ENCODE results near the gene SERPINE3.

SERPINE3 gene

DNA sequence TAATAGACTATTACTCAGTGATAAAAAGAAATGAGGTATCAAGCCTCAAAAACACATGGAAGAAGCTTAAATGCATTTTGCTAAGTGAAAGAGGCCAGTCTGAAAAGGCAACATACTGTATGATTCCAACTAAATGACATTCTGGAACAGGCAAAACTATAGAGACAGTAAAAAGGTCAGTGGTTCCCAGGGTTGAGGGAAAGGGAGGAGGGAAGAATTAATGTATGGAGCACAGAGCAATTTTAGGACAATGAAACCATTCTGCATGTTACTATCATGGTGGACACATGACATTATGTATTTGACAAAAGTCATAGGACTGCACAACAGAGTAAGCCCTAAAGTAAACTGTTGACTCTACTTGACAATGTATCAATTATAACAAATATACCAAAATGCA lies 5.7 kb upstream of the SERPINE3 start:
- Histone ChIP-seq H3K36me3 (replicated peaks) (no peaks in the 10 kb centered on the region), H3K27me3 (ENCODE audit: low read depth) (no peaks in the 10 kb centered on the region), H3K4me1 (peaks cover 9% of the 10 kb centered on the region), H3K9me3 (no peaks in the 10 kb centered on the region), H3K4me3 (no peak overlapping the region)
- in situ Hi-C loops (cut with MboI; ENCODE audit: low sequenced_read_pairs) = no loop called here
- no peak for DNase-seq (ENCODE audit: low spot score in 2 of 2)

DNA sequence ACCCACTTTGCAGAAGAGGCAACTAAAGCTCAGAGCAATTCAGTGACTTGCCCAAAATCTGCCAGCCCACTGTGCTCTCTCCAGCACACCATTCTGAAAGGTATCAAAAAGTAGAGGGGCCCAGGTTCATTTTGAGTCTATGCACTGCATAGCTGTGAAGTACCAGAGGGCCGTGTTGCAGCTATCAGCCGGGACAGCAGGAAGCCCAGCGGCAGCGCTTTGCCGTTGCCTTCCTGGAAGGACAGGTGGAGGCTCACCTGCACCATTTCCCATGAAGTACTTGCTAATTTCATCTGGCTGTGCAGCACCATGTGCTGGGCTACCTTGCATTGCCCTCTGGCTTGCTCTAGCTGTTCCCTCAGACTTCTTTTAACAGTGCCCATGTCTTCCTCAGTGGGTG lies 2.7 kb upstream of the SERPINE3 start:
- no peak overlapping the region for H3K4me3 ChIP-seq
- no peaks in the 10 kb centered on the region for H3K27me3 ChIP-seq (ENCODE audit: low read depth)
- in situ Hi-C loops (cut with MboI; ENCODE audit: low sequenced_read_pairs) = no loop called here
- peaks cover 3% of the 10 kb centered on the region; the same call in 1 of the 2 replicates for H3K4me1 ChIP-seq
- H3K36me3 ChIP-seq (replicated peaks) = no peaks in the 10 kb centered on the region
- H3K9me3 ChIP-seq = no peaks in the 10 kb centered on the region
- DNase-seq (ENCODE audit: low spot score in 2 of 2) = no peak

DNA sequence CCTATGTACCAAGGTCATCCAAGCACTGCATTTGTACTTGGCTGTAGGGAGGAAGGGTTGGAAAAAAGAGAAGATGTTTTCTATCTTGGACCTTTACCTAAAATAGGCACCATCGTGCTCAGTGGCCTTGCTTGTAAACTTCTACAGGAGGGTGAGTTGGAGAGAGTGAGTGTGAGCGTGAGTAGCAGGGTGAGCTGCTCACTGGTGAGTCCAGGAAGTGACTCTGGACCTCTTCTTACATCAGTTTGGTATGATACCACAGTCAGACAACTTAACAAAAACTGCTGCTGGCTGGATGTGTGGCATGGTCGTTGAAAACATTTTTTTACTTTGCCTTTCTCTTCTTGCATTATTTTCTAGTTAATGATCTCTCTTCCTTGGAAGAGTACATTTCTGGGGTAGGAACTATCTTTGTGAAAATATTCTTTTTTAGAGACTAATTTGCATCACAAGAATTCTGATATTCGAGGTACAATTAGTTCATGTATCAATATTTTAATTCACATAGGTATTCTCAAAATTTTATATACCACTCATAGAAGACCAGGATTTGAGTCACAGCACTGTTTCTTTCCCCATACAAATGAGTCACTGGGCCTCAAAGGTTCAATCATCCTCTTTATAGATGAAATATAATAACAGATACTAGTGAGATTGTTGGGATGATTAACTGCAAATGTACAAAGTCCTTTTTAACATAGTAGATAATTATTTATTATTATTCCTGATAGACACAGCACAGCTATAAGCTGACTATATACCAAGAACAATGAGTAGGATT lies 651 bp downstream of the SERPINE3 start:
- H3K4me3 ChIP-seq = no peak overlapping the region
- no peaks in the 10 kb centered on the region for H3K36me3 ChIP-seq (replicated peaks)
- DNase-seq (ENCODE audit: low spot score in 2 of 2) = no peak
- no peaks in the 10 kb centered on the region for H3K27me3 ChIP-seq (ENCODE audit: low read depth)
- in situ Hi-C loops (cut with MboI; ENCODE audit: low sequenced_read_pairs) = no loop called here
- no peaks in the 10 kb centered on the region for H3K4me1 ChIP-seq
- no peaks in the 10 kb centered on the region for H3K9me3 ChIP-seq

DNA sequence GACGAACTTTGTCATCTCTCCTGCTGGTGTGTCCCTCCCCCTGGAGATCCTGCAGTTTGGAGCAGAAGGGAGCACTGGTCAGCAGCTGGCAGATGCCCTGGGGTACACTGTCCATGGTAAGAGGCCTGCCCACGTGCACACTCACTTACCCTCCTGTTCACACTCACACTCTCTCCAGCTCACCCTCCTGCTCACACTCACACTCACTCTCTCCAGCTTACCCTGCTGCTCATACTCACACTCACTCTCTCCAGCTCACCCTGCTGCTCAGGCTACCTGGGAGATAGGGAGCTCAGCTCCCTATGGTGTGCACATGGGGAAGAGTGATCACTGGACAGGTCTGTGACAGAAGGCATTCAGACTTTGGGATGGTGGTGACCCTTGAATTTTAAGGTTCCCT lies 1.7 kb downstream of the SERPINE3 start:
- in situ Hi-C loops (cut with MboI; ENCODE audit: low sequenced_read_pairs) = no loop called here

DNA sequence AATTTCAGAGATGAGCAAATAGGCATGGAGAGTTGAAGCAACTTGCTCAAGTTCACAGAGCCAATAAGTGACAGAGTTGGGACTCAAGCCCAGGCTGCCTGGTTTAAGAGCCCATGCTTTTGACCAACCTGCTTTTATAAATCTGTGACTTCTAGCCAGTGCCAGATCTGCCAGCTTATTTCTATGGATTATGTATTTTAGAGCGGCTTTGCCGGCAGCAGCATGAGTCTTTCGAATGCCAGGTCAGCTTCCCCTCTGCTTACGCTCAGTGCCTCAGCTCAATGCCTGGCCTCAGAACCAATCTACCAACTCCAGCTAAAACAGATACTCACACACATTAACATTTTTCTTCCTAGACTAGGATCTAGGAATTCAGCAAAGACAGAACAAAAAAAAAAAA lies 2.3 kb downstream of the SERPINE3 start:
- H3K4me3 ChIP-seq = no peak overlapping the region
- in situ Hi-C loops (cut with MboI; ENCODE audit: low sequenced_read_pairs) = no loop called here

More for the DNA sequence above, 1.7 kb downstream of the SERPINE3 start:
- H3K9me3 ChIP-seq = no peaks in the 10 kb centered on the region
- no peaks in the 10 kb centered on the region for H3K4me1 ChIP-seq
- no peaks in the 10 kb centered on the region for H3K36me3 ChIP-seq (replicated peaks)
- DNase-seq (ENCODE audit: low spot score in 2 of 2) = no peak
- H3K27me3 ChIP-seq (ENCODE audit: low read depth) = no peaks in the 10 kb centered on the region
- no peak overlapping the region for H3K4me3 ChIP-seq

DNA sequence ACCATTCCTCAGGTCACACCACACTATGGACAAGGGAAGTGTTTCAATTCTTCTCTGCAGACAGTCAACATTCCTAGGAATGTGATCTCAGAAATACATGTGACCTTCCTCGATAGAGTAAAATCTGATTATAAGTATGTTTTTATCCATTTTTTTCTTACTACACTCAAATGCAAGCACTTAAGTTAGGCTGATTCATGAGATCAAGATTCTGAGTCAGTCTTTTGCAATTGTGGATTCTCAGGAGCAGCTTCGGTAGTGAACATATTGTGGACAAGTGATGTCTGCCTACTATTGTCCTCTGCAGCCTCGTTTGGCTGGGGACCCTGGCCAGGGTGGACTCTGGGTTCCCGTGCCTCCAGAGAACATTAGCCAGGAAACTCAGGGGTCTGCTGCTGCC lies 3.2 kb downstream of the SERPINE3 start:
- Histone ChIP-seq H3K27me3 (ENCODE audit: low read depth) (no peaks in the 10 kb centered on the region), H3K9me3 (no peaks in the 10 kb centered on the region), H3K36me3 (replicated peaks) (no peaks in the 10 kb centered on the region), H3K4me3 (no peak overlapping the region), H3K4me1 (no peaks in the 10 kb centered on the region)
- in situ Hi-C loops (cut with MboI; ENCODE audit: low sequenced_read_pairs) = no loop called here
- no peak for DNase-seq (ENCODE audit: low spot score in 2 of 2)

More for the DNA sequence above, 2.3 kb downstream of the SERPINE3 start:
- DNase-seq (ENCODE audit: low spot score in 2 of 2) = no peak
- Histone ChIP-seq H3K9me3 (no peaks in the 10 kb centered on the region), H3K27me3 (ENCODE audit: low read depth) (no peaks in the 10 kb centered on the region), H3K36me3 (replicated peaks) (no peaks in the 10 kb centered on the region), H3K4me1 (no peaks in the 10 kb centered on the region)

DNA sequence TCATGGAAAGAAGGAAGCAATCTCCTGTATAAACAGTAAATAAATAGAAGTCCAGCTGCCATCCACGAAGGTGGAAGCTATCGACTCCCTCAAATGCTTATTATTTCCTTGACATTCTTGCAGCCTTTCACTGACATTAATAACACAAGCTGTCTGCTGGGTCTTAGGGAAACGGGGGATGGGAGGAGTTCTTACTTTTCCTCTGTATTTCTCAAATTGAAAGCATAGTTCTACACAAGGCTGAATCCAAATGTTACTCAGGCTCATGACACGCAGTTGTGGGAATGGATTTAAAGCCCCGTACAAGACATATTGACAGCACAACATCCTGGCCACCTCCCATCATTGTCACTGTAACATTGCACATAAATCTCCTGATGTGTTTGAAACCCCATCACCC lies 4.0 kb downstream of the SERPINE3 start:
- H3K4me3 ChIP-seq = no peak overlapping the region
- no peaks in the 10 kb centered on the region for H3K27me3 ChIP-seq (ENCODE audit: low read depth)
- no peaks in the 10 kb centered on the region for H3K36me3 ChIP-seq (replicated peaks)
- no peak for DNase-seq (ENCODE audit: low spot score in 2 of 2)
- no peaks in the 10 kb centered on the region for H3K9me3 ChIP-seq
- in situ Hi-C loops (cut with MboI; ENCODE audit: low sequenced_read_pairs) = no loop called here
- H3K4me1 ChIP-seq = no peaks in the 10 kb centered on the region

DNA sequence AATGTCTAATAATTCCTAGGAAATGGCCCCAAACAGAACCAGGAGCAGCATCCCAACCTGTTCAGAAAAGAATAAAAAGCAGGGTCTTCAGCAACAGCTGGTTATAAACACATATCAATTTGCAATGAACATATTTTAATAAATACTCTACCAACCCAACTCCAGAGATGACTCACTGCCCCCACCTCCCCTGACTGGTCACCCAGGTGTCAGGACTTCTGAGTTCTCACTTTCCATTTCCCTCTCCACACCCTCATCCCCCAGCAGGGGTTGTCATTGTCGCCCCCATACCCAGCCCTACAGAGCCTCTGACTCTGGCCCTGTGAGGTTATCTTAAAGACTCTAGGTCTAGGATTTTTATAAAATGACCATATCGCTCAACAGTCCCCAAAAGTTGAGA lies 6.9 kb downstream of the SERPINE3 start:
- H3K4me1 ChIP-seq = no peaks in the 10 kb centered on the region
- H3K9me3 ChIP-seq = no peaks in the 10 kb centered on the region
- H3K27me3 ChIP-seq (ENCODE audit: low read depth) = no peaks in the 10 kb centered on the region
- DNase-seq (ENCODE audit: low spot score in 2 of 2) = no peak
- H3K36me3 ChIP-seq (replicated peaks) = no peaks in the 10 kb centered on the region
- in situ Hi-C loops (cut with MboI; ENCODE audit: low sequenced_read_pairs) = no loop called here
- H3K4me3 ChIP-seq = no peak overlapping the region

DNA sequence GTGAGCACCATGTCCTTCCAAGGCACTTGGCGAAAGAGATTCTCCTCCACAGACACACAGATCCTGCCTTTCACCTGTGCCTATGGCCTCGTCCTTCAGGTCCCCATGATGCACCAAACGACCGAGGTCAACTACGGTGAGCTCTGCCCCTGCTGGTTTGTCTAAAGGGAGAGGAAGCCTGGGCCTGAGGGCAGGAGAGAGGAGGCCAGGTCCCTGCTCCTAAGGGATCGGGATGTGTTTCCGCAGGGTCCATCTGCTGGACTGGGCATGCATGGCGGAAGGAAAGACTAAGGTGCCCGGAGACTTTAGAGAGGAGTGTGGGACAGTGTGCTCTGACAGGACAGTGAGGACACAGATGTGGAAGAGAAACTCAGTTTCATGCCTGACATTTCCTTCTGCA lies 7.6 kb downstream of the SERPINE3 start:
- no peak for DNase-seq (ENCODE audit: low spot score in 2 of 2)
- in situ Hi-C loops (cut with MboI; ENCODE audit: low sequenced_read_pairs) = no loop called here
- no peak overlapping the region for H3K4me3 ChIP-seq
- no peaks in the 10 kb centered on the region for H3K4me1 ChIP-seq
- H3K27me3 ChIP-seq (ENCODE audit: low read depth) = no peaks in the 10 kb centered on the region
- H3K36me3 ChIP-seq (replicated peaks) = no peaks in the 10 kb centered on the region
- H3K9me3 ChIP-seq = no peaks in the 10 kb centered on the region

DNA sequence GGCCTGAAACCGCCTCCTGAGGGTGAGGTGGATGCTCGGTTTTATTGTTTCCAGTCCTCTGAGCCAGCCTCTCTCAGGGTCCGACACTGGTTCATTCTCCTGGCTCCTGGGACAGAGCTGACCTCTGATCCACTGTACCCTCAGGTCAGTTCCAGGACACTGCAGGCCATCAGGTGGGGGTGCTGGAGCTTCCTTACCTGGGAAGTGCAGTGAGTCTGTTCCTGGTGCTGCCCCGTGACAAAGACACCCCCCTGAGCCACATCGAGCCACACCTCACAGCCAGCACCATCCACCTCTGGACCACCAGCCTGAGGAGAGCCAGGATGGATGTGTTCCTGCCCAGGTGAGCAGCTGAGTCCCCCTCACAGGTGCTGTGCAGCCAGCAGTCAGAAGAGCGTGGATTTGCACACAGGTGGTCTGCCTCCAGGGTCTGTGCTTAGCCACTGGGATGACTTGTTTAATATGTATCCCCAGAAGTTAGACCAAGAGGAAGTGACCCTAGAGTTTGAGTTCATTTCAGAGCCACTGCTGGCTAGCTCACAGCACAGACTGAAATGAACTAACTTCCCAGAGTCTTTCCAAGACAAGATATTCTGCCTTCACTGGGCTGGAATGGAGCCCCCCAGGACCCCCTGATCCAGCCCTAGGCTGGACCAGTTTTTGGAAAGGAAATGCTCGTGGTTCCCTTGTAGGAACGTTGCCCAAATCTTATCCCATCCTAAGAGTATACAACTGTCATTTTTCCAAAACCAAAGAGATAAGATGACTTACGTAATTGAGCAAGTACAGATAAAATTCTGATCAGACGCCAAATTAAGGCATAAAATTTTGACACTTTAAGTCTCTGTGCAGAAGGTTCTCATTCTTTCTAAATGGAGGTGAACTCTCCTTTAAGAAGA lies 8.8 kb downstream of the SERPINE3 start:
- H3K4me1 ChIP-seq = peaks cover 6% of the 10 kb centered on the region
- H3K36me3 ChIP-seq (replicated peaks) = no peaks in the 10 kb centered on the region
- H3K4me3 ChIP-seq = no peak overlapping the region
- in situ Hi-C loops (cut with MboI; ENCODE audit: low sequenced_read_pairs) = no loop called here
- no peaks in the 10 kb centered on the region for H3K9me3 ChIP-seq
- DNase-seq (ENCODE audit: low spot score in 2 of 2) = no peak
- H3K27me3 ChIP-seq (ENCODE audit: low read depth) = no peaks in the 10 kb centered on the region

DNA sequence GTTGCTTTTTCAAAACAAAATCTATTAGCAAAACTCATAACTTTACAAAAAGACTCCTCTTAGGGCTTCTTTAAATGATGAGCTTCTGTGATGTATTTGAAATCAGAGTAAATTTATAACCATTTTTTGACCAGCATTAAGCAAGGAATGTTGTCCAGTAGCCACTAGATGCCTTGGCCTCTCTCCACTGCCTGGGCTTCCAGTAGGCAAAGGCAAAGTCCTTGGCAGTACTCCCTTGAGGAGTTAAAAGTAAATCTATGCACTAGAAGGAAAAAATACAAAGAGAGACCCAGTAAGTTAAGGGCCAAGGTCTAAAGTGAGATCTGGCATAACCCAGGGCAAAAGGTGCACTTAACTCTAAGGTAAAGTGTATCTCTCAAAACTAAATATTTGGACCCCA lies 9.5 kb downstream of the SERPINE3 start:
- Histone ChIP-seq H3K4me1 (peaks cover 10% of the 10 kb centered on the region), H3K36me3 (replicated peaks) (no peaks in the 10 kb centered on the region), H3K4me3 (no peak overlapping the region), H3K27me3 (ENCODE audit: low read depth) (no peaks in the 10 kb centered on the region), H3K9me3 (no peaks in the 10 kb centered on the region)
- DNase-seq (ENCODE audit: low spot score in 2 of 2) = no peak
- in situ Hi-C loops (cut with MboI; ENCODE audit: low sequenced_read_pairs) = no loop called here

DNA sequence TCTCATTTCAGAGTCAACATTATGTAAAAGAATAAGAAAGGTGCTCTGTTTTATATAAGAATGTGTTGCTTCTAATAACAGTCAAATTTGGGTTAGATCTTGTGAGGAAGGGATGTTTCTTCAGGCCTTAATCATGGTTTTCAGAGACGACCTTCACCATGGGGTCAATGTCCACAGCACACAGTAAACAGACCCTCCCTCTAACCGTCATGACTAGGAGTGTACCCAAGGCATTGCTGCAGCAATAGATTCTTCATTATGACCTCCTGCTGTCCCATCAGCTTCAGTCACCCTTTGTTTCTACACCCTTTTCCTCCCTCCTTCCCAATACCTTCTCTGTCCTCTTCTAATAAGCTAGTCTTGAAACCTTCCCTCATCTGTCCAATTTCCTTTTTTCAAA lies 15.7 kb downstream of the SERPINE3 start:
- H3K4me1 ChIP-seq = peaks cover 13% of the 10 kb centered on the region
- no peaks in the 10 kb centered on the region for H3K9me3 ChIP-seq
- DNase-seq (ENCODE audit: low spot score in 2 of 2) = no peak
- H3K36me3 ChIP-seq (replicated peaks) = no peaks in the 10 kb centered on the region
- no peak overlapping the region for H3K4me3 ChIP-seq
- no peaks in the 10 kb centered on the region for H3K27me3 ChIP-seq (ENCODE audit: low read depth)
- in situ Hi-C loops (cut with MboI; ENCODE audit: low sequenced_read_pairs) = no loop called here

DNA sequence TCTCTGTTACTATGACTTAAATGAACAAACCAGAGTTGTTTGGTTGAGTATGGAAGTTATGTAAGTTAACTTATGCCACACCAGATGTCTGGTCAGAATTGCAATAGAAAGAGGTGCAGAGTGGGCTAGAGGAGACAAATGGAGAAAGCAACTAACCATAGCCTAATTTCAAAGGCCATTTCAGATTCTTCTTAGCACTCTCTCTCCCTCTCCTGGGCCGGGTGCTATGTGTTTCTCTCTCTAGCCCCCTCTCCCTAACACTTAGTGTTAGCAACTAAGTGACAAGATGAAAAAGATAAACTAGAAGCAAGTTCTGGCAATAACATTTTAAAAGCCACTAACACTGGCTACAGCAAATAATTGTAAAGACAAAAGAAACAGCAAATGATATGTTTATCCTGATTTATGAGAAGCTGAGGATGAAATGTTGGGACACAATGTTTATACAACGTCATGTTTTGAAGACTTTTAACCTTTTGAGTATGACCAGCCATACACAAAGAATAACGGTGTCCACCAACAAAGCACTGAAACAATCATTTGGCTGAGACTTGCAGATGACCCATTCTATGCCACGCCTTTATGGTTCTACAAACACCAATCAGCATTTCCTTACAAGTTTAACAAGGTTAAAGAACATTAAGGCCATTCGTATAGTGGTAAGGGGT lies 18.6 kb downstream of the SERPINE3 start:
- H3K27me3 ChIP-seq (ENCODE audit: low read depth) = no peaks in the 10 kb centered on the region
- H3K9me3 ChIP-seq = no peaks in the 10 kb centered on the region
- no peaks in the 10 kb centered on the region for H3K36me3 ChIP-seq (replicated peaks)
- in situ Hi-C loops (cut with MboI; ENCODE audit: low sequenced_read_pairs) = no loop called here
- no peak overlapping the region for H3K4me3 ChIP-seq
- DNase-seq (ENCODE audit: low spot score in 2 of 2) = no peak
- H3K4me1 ChIP-seq = peaks cover 14% of the 10 kb centered on the region

DNA sequence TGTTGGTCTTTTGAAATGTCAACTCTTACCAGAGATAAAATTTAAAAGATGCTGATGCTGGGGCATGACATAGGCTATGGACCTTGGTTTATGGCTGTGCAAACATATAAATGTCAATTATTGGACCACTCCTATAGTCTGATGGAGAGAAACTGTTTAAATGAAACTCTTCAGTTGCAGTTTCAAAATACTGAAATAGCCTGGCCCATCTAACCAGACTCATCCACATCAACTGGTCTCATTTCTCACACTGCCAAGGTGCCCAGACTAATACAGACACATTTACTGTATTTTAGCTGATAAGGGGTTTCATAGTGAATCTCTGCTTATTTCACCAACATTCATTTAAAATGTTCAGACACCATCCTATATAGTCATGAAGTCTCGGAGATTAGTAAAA lies 19.9 kb downstream of the SERPINE3 start:
- in situ Hi-C loops (cut with MboI; ENCODE audit: low sequenced_read_pairs) = no loop called here
- no peak for DNase-seq (ENCODE audit: low spot score in 2 of 2)

More for the DNA sequence above, 19.9 kb downstream of the SERPINE3 start:
- no peak overlapping the region for H3K4me3 ChIP-seq
- H3K4me1 ChIP-seq = peaks cover 7% of the 10 kb centered on the region
- no peaks in the 10 kb centered on the region for H3K36me3 ChIP-seq (replicated peaks)
- no peaks in the 10 kb centered on the region for H3K27me3 ChIP-seq (ENCODE audit: low read depth)
- H3K9me3 ChIP-seq = no peaks in the 10 kb centered on the region

All from HAP-1 (cell line).